HEK293T (cell line): ENCODE results near the gene MAP2K5.

Experiments used
- CTBP1 ChIP-seq: fragments of 450-650 bp; IDR thresholded peaks from 2 replicates; pipeline ENCODE4 v1.6.1; 2016; ENCODE audit warnings: borderline replicate concordance
- ELF4 ChIP-seq: fragments of 450-650 bp; IDR thresholded peaks from 2 replicates; pipeline ENCODE4 v1.6.1; 2017; ENCODE audit warnings: antibody characterized with exemption
- FOXM1 ChIP-seq: fragments of 450-650 bp; IDR thresholded peaks from 2 replicates; pipeline ENCODE4 v1.6.1; 2017; ENCODE audit warnings: mild to moderate bottlenecking, borderline replicate concordance
- SUZ12 ChIP-seq: fragments of 450-650 bp; IDR thresholded peaks from 2 replicates; pipeline ENCODE4 v1.6.1; 2016; ENCODE audit warnings: mild to moderate bottlenecking
- TARDBP ChIP-seq: fragments of 450-650 bp; IDR thresholded peaks from 2 replicates; pipeline ENCODE4 v1.6.1; 2016
- ZNF384 ChIP-seq: fragments of 450-650 bp; IDR thresholded peaks from 2 replicates; pipeline ENCODE4 v1.6.1; 2016
- TF ChIP-seq, protein P1 (sequence below): fragments of 450-650 bp; IDR thresholded peaks from 2 replicates; pipeline ENCODE4 v1.6.1; 2016

DNA sequence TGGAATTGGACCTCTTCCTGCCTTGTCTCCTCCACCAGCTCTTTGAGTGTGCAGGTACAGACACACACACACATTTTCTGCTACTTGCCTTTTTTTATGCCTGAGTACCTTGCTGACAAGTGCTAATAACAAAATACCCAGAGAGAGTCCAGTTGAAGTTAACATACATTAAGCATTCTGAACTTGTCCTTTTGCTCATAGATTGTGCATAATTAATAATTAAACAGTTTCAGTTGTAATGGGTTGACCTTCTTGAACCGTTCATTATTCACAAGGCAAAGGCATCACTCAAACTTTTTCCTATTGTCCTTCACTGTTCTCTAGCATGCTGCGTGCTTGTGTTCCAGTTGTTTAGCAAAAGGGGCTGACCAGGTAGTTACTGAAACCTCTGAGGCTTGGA lies 223.2 kb downstream of the MAP2K5 start:
- TF ChIP-seq TARDBP (no peak), ELF4 (no peak), SUZ12 (no peak), CTBP1 (no peak), ZNF384 (no peak), FOXM1 (no peak)
- TF ChIP-seq, protein P1, sequence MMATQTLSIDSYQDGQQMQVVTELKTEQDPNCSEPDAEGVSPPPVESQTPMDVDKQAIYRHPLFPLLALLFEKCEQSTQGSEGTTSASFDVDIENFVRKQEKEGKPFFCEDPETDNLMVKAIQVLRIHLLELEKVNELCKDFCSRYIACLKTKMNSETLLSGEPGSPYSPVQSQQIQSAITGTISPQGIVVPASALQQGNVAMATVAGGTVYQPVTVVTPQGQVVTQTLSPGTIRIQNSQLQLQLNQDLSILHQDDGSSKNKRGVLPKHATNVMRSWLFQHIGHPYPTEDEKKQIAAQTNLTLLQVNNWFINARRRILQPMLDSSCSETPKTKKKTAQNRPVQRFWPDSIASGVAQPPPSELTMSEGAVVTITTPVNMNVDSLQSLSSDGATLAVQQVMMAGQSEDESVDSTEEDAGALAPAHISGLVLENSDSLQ = no peak
